GM18526 (cell line): ENCODE data around the gene TAF10.

Experiments
- POLR2A ChIP-seq: IDR thresholded peaks from 3 replicates; pipeline ENCODE4 v1.6.1; 2011; ENCODE audit not compliant: insufficient read length; ENCODE audit errors: extremely low read depth

The TAF10 gene

DNA sequence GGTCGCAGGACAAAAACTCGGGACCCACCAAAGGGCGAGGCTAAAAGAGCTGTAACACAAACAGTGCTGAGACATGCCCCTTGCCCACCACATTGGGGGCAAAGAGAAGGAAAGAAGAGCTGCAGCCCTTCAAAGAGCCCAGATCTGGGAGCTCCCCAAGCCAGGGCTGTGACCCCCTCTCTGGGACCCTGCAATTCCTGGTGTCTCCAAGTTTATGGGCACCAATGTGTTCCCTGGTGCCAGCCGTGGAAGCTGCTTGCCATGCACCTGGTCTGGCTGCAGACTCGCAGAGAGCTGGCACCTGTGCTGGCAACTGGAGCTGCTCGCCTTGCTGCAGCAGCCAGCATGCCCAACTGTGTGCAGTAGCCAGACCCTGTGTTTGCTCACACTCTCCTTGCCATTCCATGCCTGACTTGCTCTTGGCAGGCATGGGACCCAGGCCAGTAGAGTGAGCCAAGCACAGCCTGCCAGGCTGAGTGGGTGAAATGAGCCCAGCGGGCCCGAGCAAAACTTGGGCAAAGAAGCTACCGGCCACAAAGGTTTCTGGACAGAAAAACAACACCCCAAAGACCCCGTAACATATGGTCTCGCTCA lies 24.6 kb downstream of the TAF10 start:
- TF ChIP-seq POLR2A: no peak

DNA sequence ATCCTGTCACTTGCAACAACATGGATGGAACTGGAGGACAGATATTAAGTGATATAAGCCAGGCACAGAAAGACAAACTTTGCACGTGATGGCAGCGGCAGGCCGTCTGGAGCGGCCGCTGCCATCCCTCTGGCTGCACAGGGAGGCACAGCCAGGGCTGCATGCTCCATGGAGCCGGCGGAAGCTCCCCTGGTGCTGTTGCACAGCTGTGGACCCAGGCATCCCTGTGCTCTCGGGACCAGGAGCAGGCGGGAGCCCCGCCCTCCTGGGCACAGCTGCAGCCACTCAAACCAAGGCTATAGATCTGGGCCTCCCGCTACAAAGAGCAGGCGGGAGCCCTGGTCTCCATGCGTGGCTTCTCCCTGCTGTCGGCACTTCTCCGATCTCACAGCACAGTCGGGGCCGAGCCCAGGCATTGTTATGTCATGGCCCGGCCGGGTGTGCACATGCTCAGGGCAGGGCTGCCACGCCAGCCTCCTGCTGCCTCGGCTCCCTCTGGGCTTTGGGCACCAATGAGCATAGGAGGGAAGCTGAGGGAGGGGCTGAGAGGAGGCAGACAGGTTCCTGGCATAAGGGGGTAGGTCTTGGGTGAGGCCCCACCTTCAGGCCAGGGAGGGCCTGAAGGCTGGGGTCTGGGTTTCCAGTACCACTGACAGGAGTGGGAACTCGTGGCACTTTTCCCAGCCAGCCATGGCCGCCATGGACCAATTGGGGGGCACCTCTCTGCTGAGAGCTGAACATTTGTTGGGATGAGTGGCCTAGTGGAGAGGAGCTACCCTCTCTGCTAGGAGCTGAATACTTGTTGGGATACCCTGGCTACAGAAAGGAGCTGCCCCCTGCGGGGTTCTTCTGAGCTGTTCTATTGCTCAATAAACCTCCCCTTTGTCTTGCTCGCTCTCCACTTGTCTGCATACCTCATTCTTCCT lies 25.3 kb downstream of the TAF10 start:
- TF ChIP-seq POLR2A: no peak

GRCh38 chr11:6584528-6584927 lies 27.5 kb downstream of the TAF10 start:
- no peak for TF ChIP-seq POLR2A

- no peak for TF ChIP-seq POLR2A
Measured at GRCh38 chr11:6583584-6583983, 28.4 kb downstream of the TAF10 start.

- no peak for TF ChIP-seq POLR2A
Measured at GRCh38 chr11:6579681-6580080, 32.3 kb downstream of the TAF10 start.

DNA sequence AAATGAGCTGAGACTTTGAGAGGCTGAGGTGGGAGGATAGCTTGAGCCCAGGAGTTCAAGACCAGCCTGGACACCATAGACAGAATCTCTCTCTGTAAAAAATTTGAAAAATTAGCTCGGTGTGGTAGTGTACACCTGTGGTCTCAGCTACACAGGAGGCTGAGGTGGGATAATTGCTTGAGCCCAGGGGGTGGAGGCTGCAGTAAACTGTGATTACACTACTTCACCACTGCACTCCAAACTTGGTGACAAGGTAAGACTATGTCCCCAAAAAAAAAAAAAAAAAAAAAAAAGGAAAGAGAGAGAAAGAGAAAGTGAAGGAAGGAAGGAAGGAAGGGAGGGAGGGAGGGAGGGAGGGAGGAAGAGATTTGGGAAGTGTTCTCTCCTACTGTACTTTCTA lies 33.9 kb downstream of the TAF10 start:
- TF ChIP-seq POLR2A: no peak

DNA sequence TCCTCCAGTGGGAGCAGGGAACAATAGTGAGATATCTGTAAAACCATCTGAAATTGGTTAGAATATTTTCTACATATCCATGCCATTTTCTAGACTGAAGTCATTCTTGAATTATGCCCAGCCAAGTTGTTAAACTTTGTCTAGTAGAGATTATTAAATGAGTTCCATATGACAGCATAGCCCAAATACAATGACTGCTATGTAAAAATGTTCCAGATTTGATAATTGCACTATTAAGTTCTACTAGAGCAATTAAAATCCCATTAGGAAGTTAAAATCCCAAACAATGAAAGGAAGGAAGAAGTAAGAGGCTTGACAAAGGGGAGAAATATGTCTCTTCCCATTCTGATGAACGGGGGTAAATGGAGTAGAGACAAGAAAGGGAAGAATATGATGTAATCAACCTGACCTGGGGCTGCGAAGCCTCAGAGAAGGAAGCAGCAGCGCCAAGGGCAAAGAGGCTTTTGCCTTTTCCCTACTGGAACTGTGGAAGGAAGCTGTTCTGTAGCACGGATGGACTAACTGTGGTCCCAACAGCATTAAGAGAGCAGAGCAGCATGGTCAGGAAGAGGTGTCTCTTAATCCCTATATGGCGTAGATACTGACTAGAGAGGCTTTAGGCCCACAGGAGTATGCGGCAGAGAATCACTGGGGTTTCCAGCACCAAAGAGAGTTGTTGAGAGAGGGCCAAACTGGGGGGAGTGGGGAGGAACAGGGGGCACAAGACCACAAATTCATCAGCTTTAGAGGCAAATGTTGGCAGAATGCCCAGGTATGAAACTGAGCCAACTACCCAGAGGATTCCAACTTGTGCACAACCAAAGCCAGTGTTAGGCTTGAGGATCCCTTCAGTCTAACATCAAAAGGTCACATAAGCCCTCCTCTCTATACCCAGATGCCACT lies 35.3 kb downstream of the TAF10 start:
- TF ChIP-seq POLR2A: no peak

DNA sequence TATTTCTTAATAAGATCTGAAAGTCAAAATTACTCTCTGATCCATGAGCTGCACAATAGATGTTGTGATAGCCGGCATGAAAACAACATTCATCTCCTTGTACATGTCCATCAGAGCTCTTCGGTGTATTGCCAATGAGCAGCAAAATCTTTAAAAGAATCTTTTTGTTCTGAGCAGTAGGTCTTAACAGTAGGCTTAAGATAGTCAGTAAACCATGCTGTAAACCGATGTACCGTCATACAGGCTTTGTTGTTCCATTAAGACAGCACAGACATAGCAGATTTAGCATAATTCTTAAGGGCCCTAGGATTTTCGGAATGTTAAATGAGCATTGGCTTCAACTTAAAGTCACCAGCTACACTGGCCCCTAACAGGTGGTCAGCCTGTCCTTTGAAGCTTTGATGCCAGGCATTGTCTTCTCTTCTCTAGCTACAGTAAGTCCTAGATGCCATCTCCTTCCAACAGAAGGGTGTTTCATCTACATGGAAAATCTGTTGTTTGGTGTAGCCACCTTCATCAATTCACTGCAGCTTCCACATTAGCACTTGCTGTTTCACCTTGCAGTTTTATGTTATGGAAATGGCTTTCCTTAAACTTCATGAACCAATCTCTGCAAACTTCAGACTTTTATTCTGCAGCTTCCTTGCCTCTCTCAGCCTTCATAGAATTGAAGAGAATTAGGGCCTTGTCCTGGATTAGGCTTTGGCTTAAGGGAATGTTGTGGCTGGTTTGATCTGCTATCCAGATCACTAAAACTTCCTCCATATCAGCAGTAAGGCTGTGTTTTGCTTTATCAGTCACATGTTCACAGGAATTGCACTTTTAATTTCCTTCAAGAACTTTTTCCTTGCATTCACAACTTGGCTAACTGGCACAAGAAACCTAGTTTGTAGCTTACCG lies 37.0 kb downstream of the TAF10 start:
- TF ChIP-seq POLR2A: no peak

GRCh38 chr11:6572215-6572614 lies 39.8 kb downstream of the TAF10 start:
- no peak for TF ChIP-seq POLR2A

- no peak for TF ChIP-seq POLR2A
Measured at GRCh38 chr11:6571434-6572008, 40.5 kb downstream of the TAF10 start.

- TF ChIP-seq POLR2A: no peak
Measured at GRCh38 chr11:6570691-6571427, 41.2 kb downstream of the TAF10 start.

- no peak for TF ChIP-seq POLR2A
Measured at GRCh38 chr11:6569706-6570105, 42.3 kb downstream of the TAF10 start.

DNA sequence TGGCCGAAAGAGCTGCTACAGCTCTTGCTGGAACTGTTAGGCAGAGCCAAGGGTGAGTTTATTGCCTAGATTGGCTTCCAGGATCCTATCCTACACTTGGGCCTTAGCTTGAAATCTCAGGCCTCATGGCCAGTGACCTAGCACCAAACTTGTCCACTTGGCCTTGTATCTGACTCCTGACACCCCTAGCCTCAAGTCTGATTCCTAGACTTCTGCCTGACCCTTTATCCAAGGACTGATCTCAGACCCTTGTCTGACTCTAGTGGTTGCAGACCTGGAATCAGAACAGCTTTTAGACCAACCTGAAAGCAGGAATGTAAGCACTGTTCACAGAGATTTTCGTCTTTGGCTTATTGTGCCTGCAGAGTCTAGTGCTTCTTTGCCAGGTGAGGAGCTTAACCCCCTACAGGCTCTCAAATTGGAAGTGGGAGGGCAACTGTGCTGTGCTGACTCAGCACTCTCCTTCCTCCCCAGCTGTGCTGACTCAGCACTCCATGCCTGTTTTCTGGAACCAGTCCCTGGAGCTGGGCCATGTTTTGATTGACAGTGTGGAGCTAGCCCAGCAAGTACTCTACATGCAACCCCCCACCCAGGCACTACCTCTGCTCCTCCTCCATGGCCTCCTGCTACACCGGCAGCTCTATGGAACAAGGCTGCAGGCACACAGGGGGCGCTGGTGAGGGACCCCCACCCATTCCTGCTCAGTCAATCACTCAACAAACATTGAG lies 43.7 kb downstream of the TAF10 start:
- no peak for TF ChIP-seq POLR2A

DNA sequence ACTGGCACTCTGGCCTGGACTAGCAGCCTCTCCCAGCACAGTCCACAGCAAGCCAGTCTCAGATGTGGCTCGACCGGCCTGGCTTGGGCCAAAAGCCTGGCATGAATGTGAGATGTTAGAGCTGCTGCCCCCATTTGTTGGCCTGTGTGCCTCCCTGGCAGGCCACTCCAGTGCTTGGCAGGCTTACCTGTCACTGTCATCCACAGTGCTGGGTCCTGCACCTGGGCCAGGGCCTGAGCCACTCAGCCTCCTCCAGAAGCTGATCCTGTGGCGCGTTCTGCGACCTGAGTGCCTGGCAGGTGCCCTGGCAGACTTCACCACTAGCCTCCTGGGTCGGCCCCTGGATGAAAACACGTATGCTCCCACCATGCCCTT lies 44.7 kb downstream of the TAF10 start:
- no peak for TF ChIP-seq POLR2A
